GM19351 (cell line): ENCODE results near the gene MRPL16.
"Not testable (repeated sequence)": the region's sequence is repeated elsewhere in the genome, so short reads cannot be mapped to it uniquely, and the experiment has no call there.

Source experiments
- ATAC-seq: cut with Tn5 transposase; IDR thresholded peaks from one replicate; pipeline ENCODE4 v1.9.1; 2021; ENCODE audit warnings: mild to moderate bottlenecking, moderate library complexity; ENCODE audit not compliant: unreplicated experiment

MRPL16 gene

GRCh38 chr11:59812220-59812619 lies 1.6 kb upstream of the MRPL16 start:
- ATAC-seq = no peak

- ATAC-seq = peak; percentile 0
Measured at GRCh38 chr11:59810911-59811259, 307 bp upstream of the MRPL16 start.

GRCh38 chr11:59807047-59807610 lies 3.4 kb downstream of the MRPL16 start:
- ATAC-seq = no peak

GRCh38 chr11:59804061-59804460 lies 6.5 kb downstream of the MRPL16 start:
- no peak for ATAC-seq

- ATAC-seq = no peak
Measured at GRCh38 chr11:59802639-59803176, 7.9 kb downstream of the MRPL16 start.

GRCh38 chr11:59801981-59802638 lies 8.5 kb downstream of the MRPL16 start:
- ATAC-seq = no peak

- no peak for ATAC-seq
Measured at GRCh38 chr11:59801160-59801706, 9.3 kb downstream of the MRPL16 start.

GRCh38 chr11:59800390-59801025 lies 10.1 kb downstream of the MRPL16 start:
- ATAC-seq = no peak

GRCh38 chr11:59794417-59794816 lies 16.2 kb downstream of the MRPL16 start:
- no peak for ATAC-seq

GRCh38 chr11:59792507-59792906 lies 18.1 kb downstream of the MRPL16 start:
- no peak for ATAC-seq

- ATAC-seq = no peak
Measured at GRCh38 chr11:59791639-59792038, 18.9 kb downstream of the MRPL16 start.

- ATAC-seq = no peak
Measured at GRCh38 chr11:59787816-59788215, 22.8 kb downstream of the MRPL16 start.

- no peak for ATAC-seq
Measured at GRCh38 chr11:59787255-59787588, 23.4 kb downstream of the MRPL16 start.

GRCh38 chr11:59785818-59786217 lies 24.8 kb downstream of the MRPL16 start:
- no peak for ATAC-seq

GRCh38 chr11:59784441-59784840 lies 26.1 kb downstream of the MRPL16 start:
- ATAC-seq = not testable (repeated sequence)

- ATAC-seq = no peak
Measured at GRCh38 chr11:59783632-59784090, 26.9 kb downstream of the MRPL16 start.

- no peak for ATAC-seq
Measured at GRCh38 chr11:59782080-59782479, 28.5 kb downstream of the MRPL16 start.

GRCh38 chr11:59779487-59779886 lies 31.1 kb downstream of the MRPL16 start:
- no peak for ATAC-seq

GRCh38 chr11:59778122-59778521 lies 32.5 kb downstream of the MRPL16 start:
- ATAC-seq = no peak

GRCh38 chr11:59777104-59777503 lies 33.5 kb downstream of the MRPL16 start:
- ATAC-seq = no peak

GRCh38 chr11:59776210-59777066 lies 34.1 kb downstream of the MRPL16 start:
- ATAC-seq = no peak
